Right lung (tissue), 5 donors: ENCODE results near the gene ZNG1B. TPM values are rescaled to one million over a fixed set of nuclear protein-coding genes. Genes with fewer than 3 reads are reported as not detected.
"Not testable (repeated sequence)": the region's sequence is repeated elsewhere in the genome, so short reads cannot be mapped to it uniquely, and the experiment has no call there.

Experiments used
- DNase-seq, 2 donors: peaks; one replicate each; pipeline ENCODE4 v3.0.0-alpha.2; 2013
- polyA plus RNA-seq, 5 donors: library from polyadenylated mRNA; unstranded; fragments of 120-200 nt; gene quantifications; one replicate each; pipeline versions ENCODE4 v1.2.1 to v1.2.3, GENCODE V29; 2013; ENCODE audit warnings: inconsistent platforms in 1 of 5, low replicate concordance in 1 of 5; ENCODE audit not compliant: insufficient read length in 5 of 5, insufficient read depth in 1 of 5

Gene ZNG1B
- polyA plus RNA-seq, 5 donors: 38.1 to 59.7 (median 52.8) TPM

- DNase-seq: peak in 1 of 2 donors; percentile 11
These were observed 65.0 kb downstream of the ZNG1B start for GRCh38 chr2:113502216-113503093.

DNA sequence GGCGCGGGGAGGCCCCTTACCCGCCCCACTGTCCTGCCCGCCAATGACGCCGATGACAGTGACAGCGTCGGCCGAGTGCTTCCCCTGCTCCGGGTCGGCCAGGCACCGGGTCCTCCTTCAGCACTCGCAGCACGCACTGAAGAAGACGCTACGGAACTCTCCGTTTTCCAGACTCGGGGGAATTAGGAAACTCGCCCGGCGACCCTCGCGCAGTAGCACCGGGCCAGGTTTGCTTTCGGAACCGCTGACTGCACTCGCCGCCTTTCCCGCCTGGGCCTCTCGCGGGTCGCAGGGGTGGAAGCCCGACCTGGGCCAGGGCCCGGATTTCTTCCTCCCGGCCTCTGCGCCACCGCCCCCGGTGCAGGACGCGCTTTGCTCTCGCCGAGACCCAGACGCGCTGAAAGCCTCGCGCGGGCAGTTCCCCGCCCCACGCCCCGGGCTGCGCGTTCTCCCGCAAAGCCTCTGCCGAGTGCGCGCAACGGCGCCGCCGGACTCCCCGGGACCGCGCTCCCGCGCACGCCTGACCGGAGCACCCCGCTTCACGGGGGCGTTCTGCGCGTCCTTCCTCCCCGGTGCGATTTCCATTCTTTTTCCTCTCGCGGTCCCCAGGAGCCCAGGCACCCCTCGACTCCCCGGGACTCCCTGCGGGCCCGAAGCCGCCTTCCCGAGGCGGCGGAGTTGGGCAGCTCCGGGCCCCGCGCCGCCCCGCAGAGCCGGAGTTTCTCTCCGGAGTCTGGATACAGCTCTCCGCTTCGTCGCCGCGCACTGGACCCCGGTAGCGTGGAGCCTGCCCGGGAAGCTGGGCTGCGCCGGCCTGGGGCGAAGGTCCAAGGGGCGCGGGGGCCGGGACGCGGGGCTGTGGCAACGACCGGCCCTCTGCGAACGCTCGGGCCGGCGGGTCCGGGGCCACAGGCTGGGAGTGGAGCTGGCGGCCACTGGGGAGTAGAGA lies 65.9 kb downstream of the ZNG1B start:
- peak in 1 of 2 donors; percentile 29 for DNase-seq

DNA sequence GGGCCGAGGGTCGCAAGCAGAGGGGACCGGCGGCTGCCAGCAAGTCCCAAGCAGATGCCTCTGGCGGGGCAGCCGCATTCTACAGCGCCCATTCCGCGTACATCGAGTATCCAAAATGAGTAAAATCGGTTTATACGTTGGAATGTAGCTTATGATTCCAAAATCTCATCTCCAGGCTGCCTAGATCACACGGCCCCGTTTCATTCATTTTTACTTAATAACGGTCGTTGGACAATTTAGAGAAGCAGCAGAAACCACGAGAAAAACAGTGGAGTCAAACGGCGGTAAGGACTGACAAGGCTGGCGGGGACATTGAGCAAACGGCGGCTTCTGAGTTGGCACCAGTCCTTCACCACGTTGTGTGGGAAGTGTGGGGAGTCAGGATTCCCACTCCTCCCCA lies 66.6 kb downstream of the ZNG1B start:
- DNase-seq: not testable (repeated sequence)

- not testable (repeated sequence) for DNase-seq
These were observed 70.1 kb downstream of the ZNG1B start for GRCh38 chr2:113507394-113508140.

DNA sequence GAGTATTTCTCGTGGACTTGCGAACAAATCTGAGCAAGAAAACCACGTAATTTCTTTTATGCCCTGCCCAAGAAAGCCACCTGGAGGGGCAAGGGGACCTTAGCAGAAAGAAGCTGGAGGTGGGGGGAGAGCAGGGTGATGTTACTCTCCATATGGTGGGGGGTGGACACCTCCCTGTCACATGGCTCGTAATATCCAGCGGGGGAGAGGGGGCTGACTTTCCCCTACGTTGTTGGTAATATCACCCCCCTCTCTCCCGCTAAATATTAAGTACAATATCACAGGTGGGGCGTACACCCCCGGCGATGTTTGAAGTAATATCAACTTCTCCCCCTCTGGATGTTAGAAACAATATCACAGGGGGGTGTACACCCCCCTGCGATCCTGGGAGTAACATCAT lies 70.7 kb downstream of the ZNG1B start:
- not testable (repeated sequence) for DNase-seq

GRCh38 chr2:113510913-113511312 lies 73.4 kb downstream of the ZNG1B start:
- not testable (repeated sequence) for DNase-seq

GRCh38 chr2:113511859-113512258 lies 74.4 kb downstream of the ZNG1B start:
- not testable (repeated sequence) for DNase-seq

- DNase-seq: not testable (repeated sequence)
These were observed 78.0 kb downstream of the ZNG1B start for GRCh38 chr2:113515457-113515856.

GRCh38 chr2:113515995-113516394 lies 78.5 kb downstream of the ZNG1B start:
- DNase-seq: not testable (repeated sequence)

- not testable (repeated sequence) for DNase-seq
These were observed 79.5 kb downstream of the ZNG1B start for GRCh38 chr2:113517025-113517424.

GRCh38 chr2:113520837-113521236 lies 83.3 kb downstream of the ZNG1B start:
- not testable (repeated sequence) for DNase-seq

- DNase-seq: not testable (repeated sequence)
These were observed 84.0 kb downstream of the ZNG1B start for GRCh38 chr2:113521492-113521891.

DNA sequence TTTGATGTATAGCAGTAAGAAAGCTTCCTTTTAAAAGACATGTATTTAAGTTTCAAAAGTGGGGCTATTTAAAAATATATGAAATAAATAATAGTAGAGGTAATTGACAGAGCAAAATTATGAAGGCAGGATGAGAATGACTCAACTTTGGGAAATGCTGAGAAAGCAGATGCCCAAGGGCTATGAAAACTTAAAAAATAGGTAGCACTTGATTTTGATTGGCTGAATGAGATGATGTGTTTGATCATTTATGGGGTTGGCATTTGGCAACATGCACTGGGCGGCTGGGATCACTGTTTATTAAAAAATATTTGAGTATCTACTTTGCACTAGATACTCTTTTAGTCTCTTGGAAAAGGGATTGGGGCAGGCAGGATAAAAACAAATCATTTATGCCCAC lies 87.5 kb downstream of the ZNG1B start:
- not testable (repeated sequence) for DNase-seq

DNA sequence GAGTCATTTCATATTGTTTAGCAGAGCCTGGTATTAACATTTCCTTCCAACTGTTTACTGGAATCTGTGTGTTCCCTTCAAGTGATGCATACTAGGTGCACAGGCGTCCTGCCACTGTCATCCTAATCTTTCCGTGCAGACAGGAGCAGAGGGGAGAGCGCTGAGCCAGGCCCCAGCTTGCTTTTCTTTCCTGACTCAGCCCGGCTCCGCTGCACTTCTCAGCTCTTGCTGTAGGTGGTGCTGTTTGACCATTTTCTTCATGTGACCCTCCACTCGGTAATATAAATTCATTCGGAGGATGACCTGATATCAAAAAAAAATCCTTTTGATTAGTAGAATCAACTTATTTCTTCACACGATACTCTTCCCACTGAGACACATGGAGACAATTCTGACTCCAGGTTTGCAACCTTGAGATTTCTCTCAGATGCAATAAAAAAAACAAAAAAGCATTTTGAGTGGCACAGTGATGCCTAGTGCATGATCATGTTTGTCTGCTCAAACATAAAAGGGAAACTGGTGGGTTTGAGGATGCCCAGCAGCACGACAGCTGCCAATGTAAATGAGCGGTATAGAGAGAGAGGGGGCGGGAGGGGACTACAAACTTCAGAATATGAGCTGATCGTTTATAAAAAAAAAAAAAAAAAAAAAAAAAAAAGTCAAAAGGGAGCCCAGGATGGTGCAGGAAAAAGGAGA lies 90.0 kb downstream of the ZNG1B start:
- not testable (repeated sequence) for DNase-seq

DNA sequence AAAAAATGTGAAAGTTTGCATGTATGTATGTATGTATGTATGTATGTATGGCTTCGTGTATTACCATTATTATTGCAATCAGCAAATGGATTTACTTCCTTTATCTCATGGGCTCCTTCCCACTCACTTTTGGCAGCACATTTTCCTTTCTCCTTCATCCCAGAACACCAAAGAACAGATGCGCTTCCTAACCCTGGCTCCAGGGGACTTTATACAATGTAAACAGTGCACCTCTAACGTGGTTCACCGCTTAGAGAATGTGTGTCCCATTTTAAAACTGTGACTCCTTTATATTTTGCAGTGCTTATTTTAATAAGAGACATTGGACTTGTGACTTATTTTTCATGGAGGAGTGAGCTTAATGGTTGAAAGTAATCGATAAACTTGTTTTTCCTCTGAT lies 90.6 kb downstream of the ZNG1B start:
- DNase-seq: not testable (repeated sequence)

DNA sequence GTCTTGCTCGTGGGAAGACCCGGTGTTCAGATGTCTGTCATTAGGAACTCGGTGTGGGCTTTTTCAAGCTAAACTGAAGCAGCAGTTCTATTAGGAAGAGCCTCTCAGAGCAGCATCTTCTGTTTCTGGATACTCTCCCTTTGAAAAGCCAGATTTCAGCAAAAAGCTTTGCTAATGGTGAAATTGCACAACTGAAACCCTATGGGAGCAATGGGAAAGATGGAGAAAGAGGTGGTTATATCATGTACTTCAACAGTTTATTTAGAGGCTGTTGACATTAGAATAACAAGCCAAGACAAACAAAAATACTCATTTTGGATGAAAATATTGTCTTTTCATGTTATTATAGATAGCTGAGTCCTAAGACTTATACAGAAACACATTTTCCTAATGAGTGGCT lies 91.4 kb downstream of the ZNG1B start:
- DNase-seq: not testable (repeated sequence)

- DNase-seq: not testable (repeated sequence)
These were observed 95.5 kb downstream of the ZNG1B start for GRCh38 chr2:113532991-113533390.

DNA sequence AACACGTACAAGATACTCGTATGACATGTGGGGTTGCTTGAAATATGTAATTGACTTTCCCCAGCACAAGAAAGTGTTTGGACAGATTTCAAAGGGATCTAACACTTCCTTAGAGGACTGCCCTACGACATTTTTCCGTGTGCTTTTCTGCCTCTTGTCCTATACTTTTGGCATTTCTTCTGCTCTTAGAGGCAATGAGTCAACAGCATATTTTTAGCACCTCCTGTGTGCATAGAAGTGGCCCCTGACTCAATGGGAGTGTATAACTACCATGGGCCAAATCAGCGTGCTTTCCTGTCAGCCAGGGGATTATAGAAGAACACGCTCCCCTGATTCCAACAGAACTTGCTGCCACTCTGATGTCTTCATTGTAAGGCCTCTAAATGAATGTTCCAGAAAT lies 99.1 kb downstream of the ZNG1B start:
- DNase-seq: not testable (repeated sequence)

- DNase-seq: not testable (repeated sequence)
These were observed 103.3 kb downstream of the ZNG1B start for GRCh38 chr2:113540834-113541203.

GRCh38 chr2:113541204-113541975 lies 103.9 kb downstream of the ZNG1B start:
- DNase-seq: peak; percentile 52 to 59
